GM23338 (cell line): Measurements from ENCODE around the gene SLC6A8. TPM values are rescaled to one million over a fixed set of nuclear protein-coding genes. Genes with fewer than 3 reads are reported as not detected.

ENCODE experiments used
- ATAC-seq: fragments of 200-7000 bp; cut with Tn5 transposase; 3 replicates; pipeline ENCODE4 v1.9.1; 2020
- DNase-seq: peaks from one replicate; pipeline ENCODE4 v3.0.0-alpha.2; 2015; ENCODE audit warnings: low spot score
- H2AFZ ChIP-seq: fragments of 200-600 bp; sonication (generic); 2 replicates; pipeline ENCODE4 v1.8.0; 2016; ENCODE audit warnings: antibody characterized with exemption, mild to moderate bottlenecking, moderate library complexity
- H3F3A ChIP-seq: fragments of 200-600 bp; sonication (generic); replicated peaks from 2 replicates; pipeline ENCODE4 v1.8.0; 2017; ENCODE audit warnings: antibody characterized with exemption, mixed run types, low read depth
- H3K27ac ChIP-seq: fragments of 200-600 bp; sonication (generic); 2 replicates; pipeline ENCODE4 v1.6.1; 2016; ENCODE audit warnings: low read depth
- H3K27me3 ChIP-seq: fragments of 200-600 bp; sonication (generic); 2 replicates; pipeline ENCODE4 v1.8.0; 2016; ENCODE audit warnings: mild to moderate bottlenecking, mixed run types, moderate library complexity; ENCODE audit not compliant: insufficient read depth
- H3K36me3 ChIP-seq: fragments of 200-600 bp; sonication (generic); 2 replicates; pipeline ENCODE4 v1.8.0; 2016; ENCODE audit warnings: mild to moderate bottlenecking; ENCODE audit not compliant: insufficient read depth
- H3K4me1 ChIP-seq: fragments of 200-600 bp; sonication (generic); 2 replicates; pipeline ENCODE4 v1.8.0; 2016; ENCODE audit warnings: mild to moderate bottlenecking, moderate library complexity; ENCODE audit not compliant: insufficient read depth
- H3K4me2 ChIP-seq: fragments of 200-600 bp; sonication (generic); 2 replicates; pipeline ENCODE4 v1.7.1; 2017; ENCODE audit warnings: mixed run types
- H3K4me3 ChIP-seq: fragments of 200-600 bp; sonication (generic); 2 replicates; pipeline ENCODE4 v1.6.1; 2016; ENCODE audit warnings: mixed run types
- H3K79me2 ChIP-seq: fragments of 200-600 bp; sonication (generic); replicated peaks from 2 replicates; pipeline ENCODE4 v1.8.0; 2017; ENCODE audit warnings: mild to moderate bottlenecking; ENCODE audit not compliant: insufficient read depth
- H3K9me2 ChIP-seq: fragments of 200-600 bp; sonication (generic); 2 replicates; pipeline ENCODE4 v1.8.0; 2017; ENCODE audit not compliant: insufficient read depth
- H4K20me1 ChIP-seq: fragments of 200-600 bp; sonication (generic); replicated peaks from 2 replicates; pipeline ENCODE4 v1.8.0; 2017; ENCODE audit warnings: mild to moderate bottlenecking; ENCODE audit not compliant: insufficient read depth
- H3K27ac Mint-ChIP-seq: 2 replicates; pipeline ENCODE4 v1.8.0; 2020; ENCODE audit warnings: inconsistent platforms, mild to moderate bottlenecking, moderate library complexity, mixed read lengths
- H3K27me3 Mint-ChIP-seq: 3 replicates; pipeline ENCODE4 v1.8.0; 2022; ENCODE audit warnings: low read depth, mild to moderate bottlenecking, moderate library complexity, mixed read lengths, inconsistent platforms; ENCODE audit not compliant: insufficient read depth, poor library complexity
- H3K36me3 Mint-ChIP-seq: 3 replicates; pipeline ENCODE4 v1.8.0; 2021; ENCODE audit warnings: low read depth, mild to moderate bottlenecking, inconsistent platforms, moderate library complexity, mixed read lengths
- H3K4me1 Mint-ChIP-seq: 3 replicates; pipeline ENCODE4 v1.8.0; 2020; ENCODE audit warnings: mild to moderate bottlenecking, inconsistent platforms, mixed read lengths
- H3K4me3 Mint-ChIP-seq: 3 replicates; pipeline ENCODE4 v1.8.0; 2021; ENCODE audit warnings: moderate library complexity, mild to moderate bottlenecking, inconsistent platforms, mixed read lengths
- H3K9me3 Mint-ChIP-seq: 3 replicates; pipeline ENCODE4 v1.8.0; 2020; ENCODE audit warnings: moderate library complexity, mild to moderate bottlenecking, inconsistent platforms, mixed read lengths
- ETS1 ChIP-seq: IDR thresholded peaks from 2 replicates; pipeline ENCODE4 v1.6.1; 2016; ENCODE audit warnings: antibody characterized with exemption
- EZH2 ChIP-seq: fragments of 200-600 bp; sonication (generic); IDR thresholded peaks from one replicate; pipeline ENCODE4 v1.8.0; 2017; ENCODE audit warnings: antibody characterized with exemption, mild to moderate bottlenecking, low read depth; ENCODE audit not compliant: unreplicated experiment
- EZH2phosphoT487 ChIP-seq: fragments of 200-600 bp; sonication (generic); IDR thresholded peaks from one replicate; pipeline ENCODE4 v1.8.1; 2018; ENCODE audit warnings: antibody characterized with exemption; ENCODE audit not compliant: unreplicated experiment
- NANOG ChIP-seq: IDR thresholded peaks from 2 replicates; pipeline ENCODE4 v1.6.1; 2016; ENCODE audit warnings: antibody characterized with exemption, borderline replicate concordance
- ZNF114 ChIP-seq: fragments of 250-450 bp; sonication (Bioruptor Pico); IDR thresholded peaks from 2 replicates; pipeline ENCODE4 v1.5.0; 2020; ENCODE audit warnings: mild to moderate bottlenecking, moderate library complexity
- ZNF331 ChIP-seq: fragments of 250-450 bp; sonication (Bioruptor Pico); IDR thresholded peaks from 2 replicates; pipeline ENCODE4 v1.5.0; 2020; ENCODE audit warnings: low read depth, mild to moderate bottlenecking, moderate library complexity
- ZNF462 ChIP-seq: fragments of 250-450 bp; sonication (Bioruptor Pico); IDR thresholded peaks from 2 replicates; pipeline ENCODE4 v1.5.0; 2020; ENCODE audit warnings: mild to moderate bottlenecking, moderate library complexity
- polyA plus RNA-seq: library from polyadenylated mRNA; unstranded; fragments of >200 nt; fragmentation: Nextera tagmentation; extraction: Ambion mirVana; gene quantifications from 2 replicates; pipeline ENCODE4 v1.2.1, GENCODE V29; 2016
- total RNA-seq: library from RNA; depleted of rRNA; stranded (reverse); fragments of >200 nt; shearing (Covaris generic); gene quantifications from 2 replicates; pipeline ENCODE4 v1.2.3, GENCODE V29; 2014

SLC6A8 gene
- total and polyA plus RNA-seq, 2 experiments from 2014 or later: 19.5 to 68.6 TPM

DNA sequence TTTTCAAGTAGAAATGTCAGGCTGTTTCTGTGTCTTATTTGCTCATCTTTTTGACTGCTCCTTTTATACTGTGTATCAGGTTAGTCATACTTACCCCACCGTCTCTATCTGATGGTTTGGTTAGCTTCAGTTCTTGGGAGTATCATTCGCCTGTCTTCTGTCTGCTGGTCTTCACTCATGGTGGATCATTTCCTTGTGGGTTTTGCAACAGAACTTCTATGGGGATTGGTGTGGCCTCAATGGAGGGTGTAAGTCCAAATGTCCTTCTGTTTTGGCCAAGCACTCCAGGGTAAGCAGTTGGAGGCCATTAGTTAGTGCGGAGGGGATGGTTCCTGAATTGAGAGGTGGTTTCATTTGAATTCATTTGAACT is 44.1 kb downstream of the SLC6A8 start:
- Histone ChIP-seq H3K36me3 (no peaks in the 10 kb centered on the region), H3K27ac (no peak overlapping the region), H3K4me2 (no peak overlapping the region), H3K79me2 (no peaks in the 10 kb centered on the region), H4K20me1 (no peaks in the 10 kb centered on the region), H3K4me3 (no peak overlapping the region), H3K27me3 (no peaks in the 10 kb centered on the region), H2AFZ (no peak overlapping the region), H3K4me1 (peaks cover 7% of the 10 kb centered on the region; the same call in 1 of the 2 replicates), H3K9me2 (no peaks in the 10 kb centered on the region), H3F3A (no peaks in the 10 kb centered on the region)
- DNase-seq (no peak), ATAC-seq (no peak)
- peaks cover 5% of the 10 kb centered on the region for H3K27me3 Mint-ChIP-seq
- H3K4me1 Mint-ChIP-seq: peaks cover 21% of the 10 kb centered on the region
- no peak overlapping the region for H3K27ac Mint-ChIP-seq
- TF ChIP-seq ETS1 (no peak), NANOG (no peak), ZNF462 (no peak), ZNF331 (no peak), EZH2 (no peak), ZNF114 (no peak), EZH2phosphoT487 (no peak)
- H3K4me3 Mint-ChIP-seq: no peak overlapping the region
- H3K36me3 Mint-ChIP-seq: peaks cover 9% of the 10 kb centered on the region; the same call in 1 of the 3 replicates
- peaks cover 2% of the 10 kb centered on the region; the same call in 1 of the 3 replicates for H3K9me3 Mint-ChIP-seq
